Dermis blood vessel endothelial cell (primary cell): Measurements from ENCODE around the gene ECEL1. TPM values are rescaled to one million over a fixed set of nuclear protein-coding genes. Genes with fewer than 3 reads are reported as not detected.

Experiments used
- DNase-seq: peaks from one replicate; pipeline ENCODE4 v3.0.0; 2010
- total RNA-seq: library from RNA; depleted of rRNA; stranded (reverse); fragments of >200 nt; gene quantifications from 2 replicates; pipeline ENCODE4 v1.2.3, GENCODE V29; 2014

ECEL1 gene
- total RNA-seq, 1 donor from 2014 or later: not detected

DNA sequence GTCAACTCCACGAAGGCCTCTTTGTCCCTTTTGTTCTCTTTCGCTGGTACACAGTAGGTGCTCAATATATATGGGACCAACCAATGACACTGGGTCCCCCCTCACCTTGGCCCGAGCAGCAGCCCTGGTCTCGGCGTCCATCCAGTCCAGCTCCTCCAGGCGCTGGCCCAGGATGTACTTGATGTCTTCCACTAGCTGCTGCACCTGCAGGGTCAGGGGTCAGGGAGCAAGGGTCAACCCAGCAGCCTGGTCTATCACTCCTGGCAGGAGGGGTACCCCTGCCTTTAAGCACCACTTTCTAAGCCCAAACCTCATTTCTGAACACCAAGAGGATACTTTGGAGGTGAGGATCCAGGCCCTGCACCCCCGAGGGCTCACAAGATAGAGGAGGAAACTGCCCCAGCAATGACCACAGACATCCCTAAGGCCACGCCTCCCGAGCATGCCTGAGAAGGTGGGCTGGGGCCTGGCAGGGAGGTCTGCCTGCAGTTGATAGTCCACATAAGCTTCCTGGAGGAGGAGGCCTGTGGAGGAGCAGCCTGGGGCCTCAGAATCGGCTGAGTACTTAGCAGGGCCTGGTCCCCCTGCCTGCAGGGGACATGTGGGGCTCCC is 4.2 kb downstream of the ECEL1 start:
- DNase-seq: no peak

DNA sequence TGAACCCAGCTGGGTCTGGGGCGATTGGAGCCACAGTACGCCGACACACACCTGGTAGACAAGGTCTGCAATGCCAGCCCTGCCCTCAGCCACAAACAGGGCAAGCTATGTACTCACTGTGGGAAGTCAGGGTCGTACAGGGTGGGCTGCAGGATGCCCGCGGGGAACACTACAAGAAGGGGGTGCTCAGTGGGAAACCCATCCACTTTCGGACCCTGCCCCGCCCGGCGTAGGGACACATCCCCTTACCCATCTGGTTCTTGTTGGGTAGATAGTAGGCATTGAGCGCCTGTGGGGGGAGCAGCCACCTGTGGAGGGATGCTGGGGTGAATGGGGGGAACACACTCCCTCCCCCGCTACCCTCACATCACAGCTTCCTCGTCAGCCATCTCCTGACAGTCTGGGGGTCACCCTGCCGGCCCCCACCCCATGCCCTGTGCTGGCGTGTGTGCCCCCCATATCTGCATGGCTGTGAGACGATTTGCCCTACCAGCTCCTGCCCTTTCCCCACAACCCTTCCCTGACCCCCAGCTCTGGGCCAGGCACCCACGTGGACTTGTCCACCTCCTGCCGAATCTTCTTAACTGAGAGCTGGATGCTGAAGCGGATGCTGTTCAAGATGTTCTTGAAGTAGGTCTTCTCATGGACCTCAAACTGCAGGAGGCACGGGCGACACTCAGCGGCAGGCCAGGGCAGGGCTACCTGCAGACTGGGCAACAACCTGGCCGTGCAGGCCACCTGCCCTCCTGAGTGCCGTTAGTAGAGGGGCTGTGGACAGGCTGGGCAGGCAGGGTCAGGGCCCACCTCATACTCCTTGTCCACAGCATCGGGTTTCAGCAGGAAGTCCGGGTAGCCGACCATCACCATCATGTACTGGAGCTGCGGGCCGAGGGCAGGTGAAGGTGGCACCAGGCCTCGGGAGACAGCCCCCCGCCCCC is 5.1 kb downstream of the ECEL1 start:
- no peak for DNase-seq

DNA sequence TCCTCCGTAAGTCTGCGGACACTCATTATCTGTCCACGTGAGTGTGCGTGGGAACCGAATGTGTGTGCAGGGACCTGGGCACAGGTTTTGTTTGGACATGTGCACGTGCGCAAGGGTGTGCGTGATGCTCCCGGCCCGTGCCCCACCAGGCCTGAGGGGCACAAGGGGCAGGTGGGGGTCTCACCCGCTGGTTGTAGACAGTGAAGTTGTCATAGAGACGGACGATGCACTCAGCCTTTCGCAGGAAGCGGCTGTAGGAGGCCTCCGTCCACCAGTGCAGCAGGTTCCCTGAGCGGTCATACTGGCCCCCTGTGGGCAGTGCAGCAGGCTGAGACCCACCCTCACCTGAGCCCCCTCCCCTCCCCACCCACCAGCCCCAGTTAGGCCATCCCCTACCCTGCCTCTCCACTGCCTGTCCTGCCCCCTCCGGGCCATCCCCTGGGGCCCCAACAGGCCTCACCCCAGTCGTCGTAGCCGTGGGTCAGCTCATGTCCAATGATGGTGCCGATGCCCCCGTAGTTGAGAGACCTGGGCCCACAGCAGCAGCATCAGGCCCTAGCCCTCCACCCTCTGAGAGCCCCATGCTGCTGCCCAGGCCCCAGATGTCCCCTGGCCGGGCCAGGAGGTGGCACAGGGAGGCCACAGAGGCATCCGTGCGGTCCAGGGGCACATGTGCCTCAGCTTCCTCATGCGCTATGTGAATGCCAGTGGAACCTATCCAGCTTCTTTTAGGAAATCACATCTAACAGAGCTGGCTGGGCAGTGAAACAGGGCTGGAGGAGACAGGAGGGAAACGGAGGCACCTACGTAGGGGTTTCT is 6.1 kb downstream of the ECEL1 start:
- DNase-seq: no peak

DNA sequence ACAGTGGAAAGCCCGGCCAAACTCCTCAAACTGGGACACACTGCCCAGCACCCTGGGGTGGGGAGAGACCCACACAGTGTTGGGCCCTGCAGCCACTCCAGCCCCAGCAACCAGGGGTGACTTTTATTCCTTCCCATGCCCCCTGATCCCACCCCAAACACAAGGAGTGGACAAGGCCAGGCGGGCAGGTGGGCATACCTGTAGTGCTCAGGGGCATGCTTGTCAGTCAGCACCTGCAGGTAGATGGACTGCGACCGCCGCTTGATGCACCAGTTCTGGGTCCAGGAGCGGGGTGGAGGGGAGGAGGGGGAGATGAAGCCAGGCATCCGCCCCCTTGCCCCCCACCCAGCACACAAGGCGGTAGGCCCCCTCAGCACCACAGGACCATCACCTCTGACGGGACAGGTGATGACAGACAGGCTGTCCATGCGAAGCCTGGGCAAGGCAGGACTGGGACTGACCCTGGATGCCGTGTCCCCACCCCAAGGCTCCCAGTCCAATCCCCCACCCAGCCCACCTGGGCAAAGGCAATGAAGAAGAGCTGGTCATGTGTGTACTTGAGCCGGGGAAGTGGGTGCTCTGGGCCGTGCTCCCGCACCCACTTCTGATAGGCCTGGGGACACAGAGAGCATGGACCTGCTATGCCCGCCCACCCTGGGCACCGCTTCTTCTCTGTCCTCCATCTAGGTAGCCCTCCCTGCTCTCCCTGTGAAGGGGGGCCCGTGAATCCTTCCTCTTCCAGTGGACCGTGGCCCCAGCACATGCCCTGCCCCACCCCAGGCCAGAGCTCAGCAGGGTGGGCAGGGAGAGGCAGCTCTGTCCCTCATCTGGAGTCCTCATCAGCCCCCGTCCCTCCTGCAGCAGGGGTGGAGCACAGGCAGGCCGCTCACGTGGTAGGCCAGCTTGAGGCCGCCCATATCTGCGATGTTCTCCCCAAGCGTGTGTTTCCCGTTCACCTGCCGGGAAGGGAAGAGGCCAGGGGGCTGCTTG is 7.1 kb downstream of the ECEL1 start:
- DNase-seq: no peak

DNA sequence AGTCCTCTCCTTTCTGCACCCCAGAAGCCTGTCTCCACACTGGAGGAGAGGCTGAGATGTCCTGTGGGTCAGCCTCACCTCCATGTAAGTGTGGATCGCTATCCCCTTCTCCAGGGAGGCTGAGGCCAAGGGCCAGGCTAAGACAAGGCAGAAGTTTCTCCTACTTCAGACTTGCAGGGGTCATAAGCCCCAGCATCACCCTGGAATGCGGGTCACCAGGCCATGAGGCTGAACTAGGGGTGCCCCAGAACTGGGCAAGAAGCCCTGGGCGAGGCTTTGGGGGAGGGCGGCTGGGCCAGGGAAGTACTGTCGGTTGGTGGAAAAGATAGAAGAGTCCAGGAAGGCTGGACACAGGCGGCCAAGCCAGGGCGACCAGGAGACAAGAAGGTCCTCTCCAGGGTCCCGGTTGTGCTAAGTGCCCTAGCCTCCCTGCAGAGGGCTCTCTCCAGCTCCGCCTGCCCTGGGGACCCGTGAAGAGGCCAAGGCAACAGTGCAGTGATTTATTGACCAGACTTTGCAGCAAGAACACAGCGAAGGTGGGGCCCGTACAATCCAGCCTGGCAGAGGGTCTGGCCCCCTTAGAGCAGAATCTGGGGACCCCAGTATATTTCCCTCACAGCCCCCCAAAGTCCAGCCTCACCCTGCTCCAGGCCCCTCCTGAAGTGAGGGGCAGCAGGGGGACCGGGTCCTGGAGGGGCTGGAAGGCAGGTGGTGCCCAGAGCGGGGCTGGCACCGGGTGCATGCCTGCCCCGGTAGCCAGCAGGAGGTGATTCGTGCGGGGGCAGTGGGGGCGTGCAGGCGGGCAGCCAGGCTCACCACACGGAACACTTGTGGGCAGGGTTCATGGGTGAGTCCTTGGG is 8.1 kb downstream of the ECEL1 start:
- no peak for DNase-seq

DNA sequence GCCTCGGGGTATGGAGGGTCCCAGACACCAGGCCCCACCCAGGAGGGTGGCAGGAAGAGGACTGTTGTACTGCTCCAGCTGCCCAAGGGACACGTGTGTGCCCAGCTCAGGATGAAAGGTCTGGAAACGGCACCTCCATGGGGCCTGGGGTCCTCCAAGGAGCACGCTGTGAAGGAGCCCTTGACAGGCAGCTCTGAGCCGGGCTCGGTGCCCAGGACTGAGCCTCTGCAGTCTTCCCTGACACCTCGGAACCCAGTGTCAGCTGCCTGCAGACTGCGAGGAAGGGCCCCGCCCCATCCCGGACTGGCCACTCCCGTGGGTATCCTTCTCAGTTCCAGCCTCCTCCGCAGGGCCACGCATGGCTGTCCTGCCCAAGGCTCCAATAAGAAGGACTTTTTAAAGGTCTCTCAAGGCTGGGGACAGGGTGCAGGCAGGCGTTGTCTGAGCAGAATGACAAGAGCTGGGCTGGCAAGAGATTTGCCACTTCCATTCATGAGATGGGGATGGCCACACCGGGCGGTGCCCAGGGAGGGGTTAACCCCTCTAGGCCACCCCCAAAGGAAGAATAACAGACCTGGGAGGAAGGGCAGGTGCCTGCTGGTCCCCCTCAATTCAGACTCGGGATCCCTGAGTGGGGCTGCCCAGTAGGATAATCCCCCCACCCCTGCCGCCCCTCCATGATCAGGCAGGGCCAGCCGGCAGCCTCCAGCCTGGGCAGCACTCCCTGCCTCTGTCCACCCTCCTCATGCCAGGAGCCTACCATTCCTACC is 8.9 kb downstream of the ECEL1 start:
- no peak for DNase-seq

DNA sequence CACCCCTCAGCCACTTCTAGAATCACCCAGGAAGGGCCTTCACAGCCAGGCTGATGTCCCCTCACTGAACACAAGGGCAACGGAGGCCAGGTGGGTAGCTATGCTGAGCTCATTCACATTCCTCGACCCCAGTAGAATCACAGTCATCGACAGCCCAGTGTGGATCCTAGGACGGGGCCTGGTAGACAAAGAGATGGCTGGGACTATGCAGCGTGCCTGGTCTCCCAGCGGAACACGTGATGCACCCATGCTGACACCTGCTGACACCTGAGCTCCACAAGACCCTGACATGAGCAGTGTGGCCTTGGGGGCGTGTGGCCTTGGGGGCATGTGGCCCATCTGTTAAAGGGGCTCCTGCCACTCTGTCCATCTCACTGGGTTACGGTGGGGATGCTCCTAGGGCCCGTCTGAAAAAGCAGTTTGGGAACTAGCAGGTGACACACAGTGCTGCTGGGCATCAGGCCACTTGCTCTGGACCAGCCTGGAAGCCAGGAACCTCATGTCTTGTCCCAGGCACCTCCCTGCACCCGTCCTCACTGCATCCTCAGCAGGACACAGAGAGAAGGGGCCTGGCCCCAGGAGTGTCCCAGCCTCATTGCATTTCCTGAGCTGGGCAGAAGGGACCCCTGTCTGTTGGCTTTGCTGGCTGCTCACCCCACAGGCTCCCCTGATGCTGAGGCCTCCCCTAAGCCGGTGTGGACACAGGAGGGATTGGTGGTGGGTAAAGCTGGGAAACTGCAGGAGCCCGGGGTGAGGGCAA is 9.7 kb downstream of the ECEL1 start:
- no peak for DNase-seq

DNA sequence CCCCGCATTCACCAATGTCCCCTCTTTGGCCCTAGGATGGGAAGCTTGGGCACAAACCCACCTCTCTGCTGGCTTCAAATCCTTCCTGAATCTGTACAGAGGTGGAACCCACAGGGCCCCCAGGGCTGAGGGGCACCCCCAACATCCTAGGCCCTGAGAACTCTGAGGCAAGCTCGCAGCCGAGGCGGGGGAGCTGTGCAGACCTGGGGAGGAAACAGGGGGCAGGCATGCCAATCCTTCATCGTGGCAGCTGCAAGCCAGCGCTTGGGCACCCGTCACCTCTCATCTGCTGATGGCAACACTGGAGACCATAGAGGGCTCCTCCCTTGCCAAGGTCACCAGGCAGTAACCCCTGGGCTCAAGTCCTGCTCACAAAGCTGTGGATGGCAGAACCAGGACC is 10.8 kb downstream of the ECEL1 start:
- DNase-seq: no peak

DNA sequence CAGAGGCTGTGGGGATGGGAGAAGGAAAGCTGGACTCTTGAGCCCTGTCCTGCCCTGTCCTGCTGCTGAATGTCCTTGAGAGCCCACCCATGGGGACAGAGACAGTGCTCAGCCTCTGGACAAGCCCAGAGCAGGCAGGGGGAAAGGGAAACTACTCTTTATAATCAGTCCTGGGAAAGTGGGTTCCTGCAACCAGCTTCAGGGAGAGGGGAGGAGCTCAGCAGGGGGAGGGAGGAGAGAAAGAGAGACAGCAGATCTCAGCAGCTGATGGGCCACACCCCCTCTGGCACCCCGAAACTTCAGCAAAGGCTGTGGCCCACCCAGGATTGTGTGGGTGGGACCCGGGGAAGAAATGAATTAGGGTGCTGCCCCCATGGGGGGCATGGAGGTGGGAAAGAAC is 11.6 kb downstream of the ECEL1 start:
- DNase-seq: no peak

DNA sequence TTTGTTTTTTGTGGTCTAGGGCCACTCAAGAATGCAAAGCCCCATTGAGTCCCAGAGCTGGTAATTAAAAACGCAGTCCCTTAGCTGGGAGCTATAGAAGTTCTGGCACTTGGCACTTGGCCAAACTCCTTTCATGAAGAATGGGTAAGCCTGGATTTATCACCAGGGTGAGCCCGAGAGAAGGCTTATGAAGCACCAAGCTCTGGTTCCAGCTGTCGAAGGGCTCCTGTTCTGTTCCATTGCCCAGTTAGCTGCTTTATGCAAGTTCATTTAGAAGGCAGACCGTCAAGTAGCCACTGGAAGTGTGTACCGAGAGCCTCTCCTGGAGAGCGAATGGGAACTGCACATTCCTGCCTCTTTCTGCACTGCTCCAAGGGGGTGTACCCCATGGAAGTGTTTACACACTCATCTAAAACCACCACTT is 14.2 kb downstream of the ECEL1 start:
- peak; percentile 34 for DNase-seq

DNA sequence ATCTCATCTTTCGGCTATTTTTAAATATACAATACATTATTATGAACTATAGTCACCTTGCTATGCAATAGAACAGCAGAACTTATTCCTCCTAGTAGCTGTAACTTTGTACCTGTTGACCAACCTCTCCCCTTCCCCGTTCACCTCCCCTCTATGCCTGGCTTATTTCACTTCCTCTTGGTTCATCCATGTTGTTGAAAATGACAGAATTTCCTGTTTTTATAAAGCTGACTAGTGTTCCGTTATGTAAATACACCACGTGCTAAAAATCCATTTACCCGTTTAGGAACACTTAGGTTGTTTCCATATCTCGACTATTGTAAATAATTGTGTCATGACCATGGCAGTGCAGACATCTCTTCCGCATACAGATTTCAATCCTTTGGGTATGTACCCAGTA is 21.4 kb downstream of the ECEL1 start:
- DNase-seq: no peak

DNA sequence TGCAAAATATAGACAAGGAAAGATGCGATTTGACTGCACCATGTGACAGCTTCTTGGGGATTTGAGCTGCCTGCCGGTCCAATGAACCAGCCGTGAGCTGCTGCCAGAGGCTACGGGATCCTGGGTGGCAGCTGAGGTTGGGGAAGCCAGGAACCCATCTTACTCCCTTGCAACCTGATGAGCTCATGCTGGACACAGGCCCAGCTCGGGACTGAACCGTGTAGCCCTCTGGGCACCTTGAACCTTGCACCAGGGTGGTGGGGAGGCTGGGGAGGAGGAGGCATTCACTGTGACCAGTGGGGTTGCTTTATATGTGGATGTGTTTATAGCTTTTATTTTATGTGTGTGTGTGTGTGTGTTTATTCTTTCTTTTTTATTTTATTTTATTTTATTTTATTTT is 22.6 kb downstream of the ECEL1 start:
- no peak for DNase-seq

DNA sequence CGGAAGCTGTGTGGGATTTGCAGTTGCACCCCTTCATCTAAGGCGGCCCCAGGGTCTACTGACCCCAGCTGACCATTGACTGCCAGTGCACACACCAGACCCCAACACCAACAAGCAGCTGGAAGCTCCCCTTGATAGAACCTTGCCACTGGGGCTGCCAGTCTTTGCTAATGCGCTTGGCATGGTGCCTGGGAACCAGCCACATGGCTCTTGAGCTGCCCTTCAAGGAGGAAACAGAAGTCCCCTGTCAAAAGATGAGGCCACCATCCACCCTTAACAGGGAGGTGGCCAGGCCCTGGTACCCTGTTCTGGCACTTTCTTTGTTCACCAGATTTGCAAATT is 23.1 kb downstream of the ECEL1 start:
- no peak for DNase-seq

DNA sequence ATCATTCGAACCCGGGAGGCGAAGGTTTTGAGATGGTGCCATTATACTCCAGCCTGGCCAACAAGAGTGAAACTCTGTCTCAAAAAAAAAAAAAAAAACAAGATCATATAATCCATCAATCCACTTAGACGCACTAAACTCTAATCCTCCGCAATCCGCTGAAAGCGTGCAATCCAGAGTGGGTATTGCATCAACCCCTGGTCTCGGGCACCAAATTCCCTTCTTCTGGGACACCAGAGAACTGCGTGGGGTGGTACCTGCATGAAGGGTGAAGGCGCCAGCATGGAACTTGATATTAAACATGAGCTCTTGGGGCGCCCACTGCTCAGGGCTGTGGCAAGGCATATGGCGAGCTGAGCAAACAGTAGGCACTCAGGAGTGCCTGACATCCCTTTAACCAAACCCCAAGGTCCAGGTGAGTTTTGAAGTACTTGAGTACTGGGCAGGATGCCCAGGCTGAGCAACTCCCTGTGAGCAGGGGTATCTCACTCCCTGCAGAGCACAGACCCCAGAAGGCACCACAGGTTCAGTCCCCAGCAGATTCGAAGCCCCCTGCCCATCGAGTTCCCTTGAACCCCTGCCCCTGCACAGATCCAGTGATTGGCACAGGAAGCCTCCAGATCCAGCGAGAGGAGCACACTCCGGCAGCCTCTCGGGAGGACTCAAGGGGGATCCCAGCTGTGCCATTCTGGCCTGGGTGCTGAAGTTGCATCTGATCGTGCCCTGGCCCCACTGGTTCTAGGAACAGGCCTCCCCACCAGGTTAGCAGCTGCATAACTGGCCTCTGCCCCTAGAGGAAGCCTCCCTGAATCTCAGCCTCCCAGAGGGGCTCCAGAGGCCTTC is 23.7 kb downstream of the ECEL1 start:
- DNase-seq: no peak

DNA sequence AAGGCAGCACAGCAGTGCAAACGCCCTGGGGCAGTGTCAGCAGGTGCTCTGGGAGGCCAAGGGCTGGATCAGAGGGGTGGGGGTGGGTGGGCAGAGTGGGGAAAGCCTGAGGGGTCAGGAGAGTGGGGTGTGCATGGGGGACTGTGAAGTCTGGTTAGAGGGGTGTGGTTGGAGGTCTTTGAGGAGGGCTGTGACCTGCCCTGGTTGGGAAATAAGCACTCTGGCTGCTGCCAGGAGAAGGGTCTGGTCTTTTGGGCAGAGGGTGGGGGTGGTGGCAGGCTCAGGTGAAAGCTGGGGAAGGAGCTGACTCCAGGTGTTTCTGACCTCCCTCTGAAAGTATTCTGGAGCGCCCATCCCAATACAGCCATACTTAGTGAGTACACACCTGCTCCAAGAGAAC is 27.5 kb downstream of the ECEL1 start:
- DNase-seq: no peak

DNA sequence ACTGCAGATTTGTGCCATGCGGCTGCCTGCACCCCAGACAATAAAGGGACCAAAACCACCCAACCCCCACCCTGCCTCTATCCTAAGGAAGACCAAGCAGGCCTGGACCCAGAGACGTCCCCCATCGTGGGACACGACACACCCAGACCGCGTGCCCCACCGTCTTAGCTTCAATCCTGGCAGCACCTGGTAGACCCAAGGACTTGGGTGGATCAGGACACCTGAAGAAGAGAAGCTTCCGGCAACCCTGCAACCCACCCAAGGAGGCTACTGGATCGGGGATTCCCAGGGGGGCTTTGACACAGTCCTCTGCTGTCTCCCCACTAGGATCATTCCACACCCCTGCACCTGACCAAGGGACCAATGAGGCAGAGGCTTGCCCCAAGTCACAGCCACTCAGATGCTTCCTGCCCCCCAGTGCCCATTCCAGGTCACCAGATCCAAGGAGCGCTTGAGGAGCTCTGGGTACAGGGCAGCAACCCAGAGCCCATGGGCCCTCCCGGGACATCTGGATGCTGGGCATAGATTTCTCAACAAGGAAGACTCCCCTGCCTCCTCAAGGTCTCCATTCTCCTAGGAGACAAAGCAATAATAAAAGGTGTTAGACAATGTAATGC is 28.1 kb downstream of the ECEL1 start:
- no peak for DNase-seq

DNA sequence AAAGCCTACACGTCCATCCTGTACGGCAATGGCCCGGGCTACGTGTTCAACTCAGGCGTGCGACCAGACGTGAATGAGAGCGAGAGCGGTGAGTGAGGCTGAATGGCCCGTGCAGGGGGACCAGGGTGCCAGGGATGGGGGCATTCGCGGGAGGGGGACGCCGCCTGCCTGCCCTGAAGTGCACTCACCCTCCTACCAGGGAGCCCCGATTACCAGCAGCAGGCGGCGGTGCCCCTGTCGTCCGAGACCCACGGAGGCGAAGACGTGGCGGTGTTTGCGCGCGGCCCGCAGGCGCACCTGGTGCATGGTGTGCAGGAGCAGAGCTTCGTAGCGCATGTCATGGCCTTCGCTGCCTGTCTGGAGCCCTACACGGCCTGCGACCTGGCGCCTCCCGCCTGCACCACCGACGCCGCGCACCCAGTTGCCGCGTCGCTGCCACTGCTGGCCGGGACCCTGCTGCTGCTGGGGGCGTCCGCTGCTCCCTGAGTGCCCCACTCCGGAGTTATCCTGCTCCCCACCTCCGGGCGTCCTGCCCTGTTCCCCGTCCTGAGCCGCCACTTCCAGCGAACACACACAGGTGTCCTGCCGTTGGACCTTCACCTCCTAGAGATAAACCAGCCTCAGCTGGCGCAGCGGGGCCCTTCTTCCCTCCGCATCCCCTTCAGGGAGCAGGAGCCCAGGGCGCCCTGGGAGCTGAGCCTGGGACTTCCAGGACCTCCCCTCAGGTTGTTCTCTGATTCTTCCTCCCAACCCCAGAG is 28.8 kb downstream of the ECEL1 start:
- no peak for DNase-seq
